GM18861 (cell line): ENCODE data around the gene GNA14.

Source experiments
- ATAC-seq: cut with Tn5 transposase; IDR thresholded peaks from one replicate; pipeline ENCODE4 v1.9.1; 2021; ENCODE audit not compliant: unreplicated experiment

The GNA14 gene

GRCh38 chr9:77543131-77543822 lies 104.8 kb downstream of the GNA14 start:
- no peak for ATAC-seq

- no peak for ATAC-seq
Observed at GRCh38 chr9:77541600-77541999, 106.5 kb downstream of the GNA14 start.

- no peak for ATAC-seq
Observed at GRCh38 chr9:77541055-77541454, 107.1 kb downstream of the GNA14 start.

- no peak for ATAC-seq
Observed at GRCh38 chr9:77534376-77535057, 113.6 kb downstream of the GNA14 start.

- no peak for ATAC-seq
Observed at GRCh38 chr9:77533671-77534070, 114.5 kb downstream of the GNA14 start.

GRCh38 chr9:77532607-77533006 lies 115.5 kb downstream of the GNA14 start:
- ATAC-seq = no peak

GRCh38 chr9:77531400-77531799 lies 116.7 kb downstream of the GNA14 start:
- no peak for ATAC-seq

- ATAC-seq = no peak
Observed at GRCh38 chr9:77523891-77524290, 124.2 kb downstream of the GNA14 start.

GRCh38 chr9:77521091-77521490 lies 127.0 kb downstream of the GNA14 start:
- no peak for ATAC-seq

- ATAC-seq = no peak
Observed at GRCh38 chr9:77518688-77519087, 129.4 kb downstream of the GNA14 start.

- ATAC-seq = no peak
Observed at GRCh38 chr9:77516781-77517180, 131.3 kb downstream of the GNA14 start.

GRCh38 chr9:77514886-77515711 lies 133.0 kb downstream of the GNA14 start:
- ATAC-seq = no peak

- no peak for ATAC-seq
Observed at GRCh38 chr9:77513457-77513856, 134.7 kb downstream of the GNA14 start.

- no peak for ATAC-seq
Observed at GRCh38 chr9:77512876-77513275, 135.2 kb downstream of the GNA14 start.

GRCh38 chr9:77511525-77511924 lies 136.6 kb downstream of the GNA14 start:
- ATAC-seq = no peak

GRCh38 chr9:77510666-77511065 lies 137.5 kb downstream of the GNA14 start:
- ATAC-seq = no peak

- no peak for ATAC-seq
Observed at GRCh38 chr9:77508396-77508795, 139.7 kb downstream of the GNA14 start.

GRCh38 chr9:77507212-77507961 lies 140.7 kb downstream of the GNA14 start:
- ATAC-seq = no peak

GRCh38 chr9:77505232-77505631 lies 142.9 kb downstream of the GNA14 start:
- ATAC-seq = no peak

- ATAC-seq = no peak
Observed at GRCh38 chr9:77502568-77502967, 145.6 kb downstream of the GNA14 start.

- no peak for ATAC-seq
Observed at GRCh38 chr9:77498891-77499290, 149.2 kb downstream of the GNA14 start.
